Measurements from ENCODE around the gene TMEM181.
"Not testable (repeated sequence)": the region's sequence is repeated elsewhere in the genome, so short reads cannot be mapped to it uniquely, and the experiment has no call there.

Gene TMEM181

DNA sequence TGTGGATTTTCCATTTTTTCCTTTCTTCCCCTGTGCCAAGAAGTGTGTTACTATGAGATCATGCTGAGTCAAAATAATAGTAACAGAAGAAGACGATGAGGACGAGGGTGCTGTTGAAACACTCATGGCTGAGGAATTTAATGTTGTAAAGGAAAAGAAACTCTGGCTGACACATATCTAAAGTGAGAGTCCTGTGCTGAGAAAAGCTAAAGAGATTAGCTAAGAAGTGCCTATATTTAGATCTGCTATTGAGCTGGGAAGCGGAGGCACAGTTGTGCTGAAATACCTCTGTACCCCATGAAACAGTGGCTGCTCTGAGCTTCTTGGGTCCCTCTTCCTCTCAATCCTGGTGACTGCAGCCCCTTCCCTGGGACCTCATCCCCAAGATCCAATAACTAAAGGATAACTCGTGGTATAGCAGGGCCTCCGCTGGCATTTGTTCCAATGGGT, 88.8 kb downstream of the TMEM181 start:
- H3K4me3 ChIP-seq (replicated peaks; ENCODE audit: low read depth, low read length) = no peak overlapping the region
- peak; percentile 90 for DNase-seq (ENCODE audit: low read depth)
- TF ChIP-seq, protein P1, sequence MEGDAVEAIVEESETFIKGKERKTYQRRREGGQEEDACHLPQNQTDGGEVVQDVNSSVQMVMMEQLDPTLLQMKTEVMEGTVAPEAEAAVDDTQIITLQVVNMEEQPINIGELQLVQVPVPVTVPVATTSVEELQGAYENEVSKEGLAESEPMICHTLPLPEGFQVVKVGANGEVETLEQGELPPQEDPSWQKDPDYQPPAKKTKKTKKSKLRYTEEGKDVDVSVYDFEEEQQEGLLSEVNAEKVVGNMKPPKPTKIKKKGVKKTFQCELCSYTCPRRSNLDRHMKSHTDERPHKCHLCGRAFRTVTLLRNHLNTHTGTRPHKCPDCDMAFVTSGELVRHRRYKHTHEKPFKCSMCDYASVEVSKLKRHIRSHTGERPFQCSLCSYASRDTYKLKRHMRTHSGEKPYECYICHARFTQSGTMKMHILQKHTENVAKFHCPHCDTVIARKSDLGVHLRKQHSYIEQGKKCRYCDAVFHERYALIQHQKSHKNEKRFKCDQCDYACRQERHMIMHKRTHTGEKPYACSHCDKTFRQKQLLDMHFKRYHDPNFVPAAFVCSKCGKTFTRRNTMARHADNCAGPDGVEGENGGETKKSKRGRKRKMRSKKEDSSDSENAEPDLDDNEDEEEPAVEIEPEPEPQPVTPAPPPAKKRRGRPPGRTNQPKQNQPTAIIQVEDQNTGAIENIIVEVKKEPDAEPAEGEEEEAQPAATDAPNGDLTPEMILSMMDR (IDR thresholded peaks at IDR 0.05; ENCODE audit: low read length, missing control alignments) = no peak

GRCh38 chr6:158649289-158650143, 89.6 kb downstream of the TMEM181 start, which contains the start of gene SYTL3:
SYTL3 (plus strand) TSS chr6:158650054; CDS start chr6:158663269, 13,215 bp downstream.
- no peak within 1 kb of the TSS for H3K4me3 ChIP-seq (replicated peaks; ENCODE audit: low read depth, low read length)
- peak; percentile 90 for DNase-seq (ENCODE audit: low read depth)
- TF ChIP-seq, protein P1 (IDR thresholded peaks at IDR 0.05; ENCODE audit: low read length, missing control alignments) = no peak

GRCh38 chr6:158651981-158652737, 92.3 kb downstream of the TMEM181 start:
- DNase-seq (ENCODE audit: low read depth); H3K4me3 ChIP-seq (replicated peaks; ENCODE audit: low read depth, low read length): not testable (repeated sequence)

GRCh38 chr6:158653577-158654354, 93.9 kb downstream of the TMEM181 start:
- no peak overlapping the region for H3K4me3 ChIP-seq (replicated peaks; ENCODE audit: low read depth, low read length)
- peak; percentile 72 for DNase-seq (ENCODE audit: low read depth)
- TF ChIP-seq, protein P1 (IDR thresholded peaks at IDR 0.05; ENCODE audit: low read length, missing control alignments) = no peak

GRCh38 chr6:158654498-158654897, 94.6 kb downstream of the TMEM181 start:
- DNase-seq (ENCODE audit: low read depth) = peak; percentile 92
- TF ChIP-seq, protein P1 (IDR thresholded peaks at IDR 0.05; ENCODE audit: low read length, missing control alignments) = no peak
- no peak overlapping the region for H3K4me3 ChIP-seq (replicated peaks; ENCODE audit: low read depth, low read length)

DNA sequence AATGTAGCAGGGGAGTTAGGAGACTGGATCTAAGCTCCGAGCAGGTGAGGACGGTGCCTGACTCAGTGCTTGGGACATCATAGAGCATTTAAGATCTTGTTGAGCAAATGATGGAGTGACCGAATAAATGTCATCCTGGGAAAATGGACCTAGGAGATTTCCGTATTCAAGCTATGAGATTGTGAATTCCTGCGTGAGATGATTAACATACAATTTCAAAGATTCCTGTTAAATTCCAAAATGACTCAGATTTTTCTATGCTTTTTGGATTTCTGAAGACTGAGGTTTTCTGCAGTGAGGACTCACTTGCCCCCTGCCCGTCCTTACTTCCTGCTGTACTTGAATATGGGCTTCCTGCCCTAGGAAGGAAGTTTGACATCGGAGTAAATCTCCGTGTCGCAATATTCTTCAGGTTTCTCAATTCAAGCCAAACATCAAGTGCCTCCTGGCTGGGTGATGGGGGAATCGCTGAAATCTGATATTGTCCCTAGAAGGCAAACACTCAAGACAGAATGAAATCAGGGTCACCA, 95.1 kb downstream of the TMEM181 start:
- H3K4me3 ChIP-seq (replicated peaks; ENCODE audit: low read depth, low read length) = no peak overlapping the region
- peak; percentile 88 for DNase-seq (ENCODE audit: low read depth)
- TF ChIP-seq, protein P1 (IDR thresholded peaks at IDR 0.05; ENCODE audit: low read length, missing control alignments) = no peak
